Adrenal gland (tissue), 5 donors: ENCODE data around the gene TPST1.

Experiments
- CTCF ChIP-seq, 6 experiments: fragments of 450-650 bp in 4 of 6; fragments of 200-600 bp in 2 of 6; sonication (generic) in 1 of 6; IDR thresholded peaks; 1 replicate in 5 of 6; 2 replicates in 1 of 6; pipeline versions ENCODE4 v1.5.1 to v1.8.0; 2016 to 2021; ENCODE audit warnings: antibody characterized with exemption in 6 of 6, mild to moderate bottlenecking in 2 of 6, moderate library complexity in 1 of 6
- POLR2A ChIP-seq, 2 donors: fragments of 450-650 bp; IDR thresholded peaks; one replicate each; pipeline ENCODE4 v1.6.1; 2017; ENCODE audit warnings: antibody characterized with exemption in 2 of 2, mild to moderate bottlenecking in 2 of 2, moderate library complexity in 1 of 2
- donor health status: DM: no; HTN: no; CAD: no.

GRCh38 chr7:66236713-66237303 is 31.7 kb downstream of the TPST1 start:
- no peak for TF ChIP-seq CTCF (IDR thresholded peaks at IDR 0.05)
- no peak for TF ChIP-seq POLR2A (IDR thresholded peaks at IDR 0.05)
